Measurements from ENCODE around the gene ZNF579. TPM values are rescaled to one million over a fixed set of nuclear protein-coding genes. Genes with fewer than 3 reads are reported as not detected.
A peak's percentile ranks its signal among the peaks of the same experiment; 100 is the strongest.

ZNF579 gene
- total RNA-seq, 1 experiment from 2014 or later: 19.9 TPM

DNA sequence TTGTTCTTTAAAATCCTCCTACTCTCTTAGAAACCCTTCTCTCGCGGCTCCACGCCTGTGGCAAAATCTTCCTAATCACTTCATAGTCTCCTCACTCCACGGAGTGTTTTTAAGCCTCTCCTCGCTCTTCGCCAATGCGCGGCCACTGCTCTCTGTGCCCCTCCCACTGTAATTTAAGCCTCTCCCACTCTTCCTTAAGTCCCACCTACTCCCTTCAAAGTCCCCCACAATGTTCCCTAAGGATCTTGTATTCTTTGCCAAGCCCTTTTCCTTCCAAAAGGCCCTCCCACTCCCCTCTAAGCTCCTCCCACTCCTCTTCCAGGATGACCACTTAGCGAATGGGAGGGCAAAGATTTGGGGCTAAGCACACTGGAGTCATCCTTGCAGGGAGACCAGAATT is 17.4 kb upstream of the ZNF579 start:
- no peak overlapping the region for H2BK12ac ChIP-seq (ENCODE audit: insufficient read length, low read depth, low read length)
- H3K79me2 ChIP-seq (ENCODE audit: insufficient read depth, low read length): no peaks in the 10 kb centered on the region
- H2BK5ac ChIP-seq (ENCODE audit: insufficient read length, low read length): no peak overlapping the region
- no peaks in the 10 kb centered on the region for H3K9me3 ChIP-seq (ENCODE audit: control insufficient read depth, low read depth, low read length)
- H4K91ac ChIP-seq (ENCODE audit: insufficient read length, low read depth, low read length): no peak overlapping the region
- no peak overlapping the region for H2BK15ac ChIP-seq (ENCODE audit: low read depth, low read length)
- Mint-ChIP-seq H3K27me3 (ENCODE audit: low read depth) (no peaks in the 10 kb centered on the region), H3K9me3 (peaks cover 0 to 2% of the 10 kb centered on the region in 2 experiments; a peak in 1 of 5 replicates), H3K4me1 (peaks cover 20 to 29% of the 10 kb centered on the region in 2 experiments), H3K27ac (peak overlapping the region in 2 of 3 experiments; percentile 81 to 86; a peak in 3 of 7 replicates), H3K36me3 (ENCODE audit: insufficient read depth in 1 of 3, low read depth in 3 of 3) (peaks cover 28 to 32% (median 32%) of the 10 kb centered on the region in 3 experiments; a peak in 6 of 7 replicates), H3K4me3 (peak overlapping the region in 1 of 2 experiments; percentile 61; a peak in 4 of 5 replicates)
- TF ChIP-seq, protein P1, sequence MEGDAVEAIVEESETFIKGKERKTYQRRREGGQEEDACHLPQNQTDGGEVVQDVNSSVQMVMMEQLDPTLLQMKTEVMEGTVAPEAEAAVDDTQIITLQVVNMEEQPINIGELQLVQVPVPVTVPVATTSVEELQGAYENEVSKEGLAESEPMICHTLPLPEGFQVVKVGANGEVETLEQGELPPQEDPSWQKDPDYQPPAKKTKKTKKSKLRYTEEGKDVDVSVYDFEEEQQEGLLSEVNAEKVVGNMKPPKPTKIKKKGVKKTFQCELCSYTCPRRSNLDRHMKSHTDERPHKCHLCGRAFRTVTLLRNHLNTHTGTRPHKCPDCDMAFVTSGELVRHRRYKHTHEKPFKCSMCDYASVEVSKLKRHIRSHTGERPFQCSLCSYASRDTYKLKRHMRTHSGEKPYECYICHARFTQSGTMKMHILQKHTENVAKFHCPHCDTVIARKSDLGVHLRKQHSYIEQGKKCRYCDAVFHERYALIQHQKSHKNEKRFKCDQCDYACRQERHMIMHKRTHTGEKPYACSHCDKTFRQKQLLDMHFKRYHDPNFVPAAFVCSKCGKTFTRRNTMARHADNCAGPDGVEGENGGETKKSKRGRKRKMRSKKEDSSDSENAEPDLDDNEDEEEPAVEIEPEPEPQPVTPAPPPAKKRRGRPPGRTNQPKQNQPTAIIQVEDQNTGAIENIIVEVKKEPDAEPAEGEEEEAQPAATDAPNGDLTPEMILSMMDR (conservative IDR thresholded peaks at IDR 0.05): no peak
- no peak overlapping the region for H2AFZ ChIP-seq (ENCODE audit: low read length)
- H3K4ac ChIP-seq (ENCODE audit: low read depth, low read length): no peak overlapping the region
- no peak overlapping the region for H3K9ac ChIP-seq (ENCODE audit: extremely low read depth, insufficient read length, low read length)
- no peak overlapping the region for H4K8ac ChIP-seq (replicated peaks; ENCODE audit: insufficient read length, low read depth, low read length)
- H4K5ac ChIP-seq (ENCODE audit: insufficient read length, low read depth, low read length): no peak overlapping the region
- peaks cover 2% of the 10 kb centered on the region; the same call in 1 of the 2 replicates for H3K4me1 ChIP-seq (ENCODE audit: insufficient read depth, low read length)
- H3K56ac ChIP-seq (ENCODE audit: insufficient read length, low read depth, low read length): no peak overlapping the region
- H2AK5ac ChIP-seq (ENCODE audit: insufficient read length, low read length): no peak overlapping the region
- H3K27me3 ChIP-seq (ENCODE audit: insufficient read depth, low read length): no peaks in the 10 kb centered on the region
- peak; percentile 85 for DNase-seq
- H3K23me2 ChIP-seq (ENCODE audit: insufficient read length, low read depth, low read length, poor library complexity, severe bottlenecking): no peaks in the 10 kb centered on the region
- no peak overlapping the region for H2BK120ac ChIP-seq (ENCODE audit: low read depth, low read length, poor library complexity, severe bottlenecking)
- no peak overlapping the region for H3K14ac ChIP-seq (ENCODE audit: insufficient read depth, low read length)
- no peak overlapping the region for H3T11ph ChIP-seq (ENCODE audit: low read length)
- H3K23ac ChIP-seq (ENCODE audit: insufficient read length, low read depth, low read length): no peak overlapping the region
- no peaks in the 10 kb centered on the region for H3K79me1 ChIP-seq (ENCODE audit: insufficient read depth, low read depth, low read length, poor library complexity, severe bottlenecking)
- WGBS (ENCODE audit: extremely low coverage, insufficient read length, low lambda C conversion rate): no CpG with 5 or more reads among the region's 9 CpGs
- no peaks in the 10 kb centered on the region for H4K20me1 ChIP-seq (ENCODE audit: control insufficient read depth, insufficient read depth, insufficient read length)
- H2BK20ac ChIP-seq (ENCODE audit: low read depth, low read length, poor library complexity, severe bottlenecking): no peak overlapping the region
- no peak overlapping the region for H3K18ac ChIP-seq (ENCODE audit: insufficient read length, low read depth, low read length)
- peak overlapping the region; percentile 51 for H3K4me2 ChIP-seq (ENCODE audit: insufficient read depth, insufficient read length, low read length)
- no peak overlapping the region for H3K27ac ChIP-seq (ENCODE audit: insufficient read length, low read depth, low read length)

All from H9 (cell line).